Brain pericyte (primary cell): ENCODE measurements around the gene TMEM41A.

Experiments
- DNase-seq: peaks from one replicate; pipeline ENCODE4 v3.0.0-alpha.2; 2012; ENCODE audit warnings: low read depth, low spot score

The TMEM41A gene

GRCh38 chr3:185498503-185499396 is at the start of gene TMEM41A:
Gene TMEM41A, minus strand, starts transcription at chr3:185499035. Its CDS starts 74 bp downstream, at chr3:185498961.
- peak; percentile 66 for DNase-seq

DNA sequence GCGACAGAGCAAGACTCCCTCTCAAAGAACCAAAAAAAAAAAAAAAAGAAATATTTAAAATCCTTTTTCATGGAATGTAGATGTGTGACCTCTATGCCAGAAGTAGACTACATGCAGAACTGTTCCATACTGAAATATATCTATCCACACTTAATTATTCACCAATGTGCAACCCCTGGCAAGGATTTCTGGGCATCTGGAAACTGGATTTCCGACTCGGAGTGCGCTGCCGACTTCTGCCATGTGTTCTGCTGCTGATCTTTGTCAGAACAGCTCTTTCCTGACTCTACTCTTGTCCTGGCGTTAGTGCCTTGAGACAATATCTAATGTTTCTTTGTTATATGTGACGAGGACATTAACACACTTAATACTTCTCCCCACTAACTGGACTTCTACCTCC is 41.9 kb upstream of the TMEM41A start:
- DNase-seq: no peak

DNA sequence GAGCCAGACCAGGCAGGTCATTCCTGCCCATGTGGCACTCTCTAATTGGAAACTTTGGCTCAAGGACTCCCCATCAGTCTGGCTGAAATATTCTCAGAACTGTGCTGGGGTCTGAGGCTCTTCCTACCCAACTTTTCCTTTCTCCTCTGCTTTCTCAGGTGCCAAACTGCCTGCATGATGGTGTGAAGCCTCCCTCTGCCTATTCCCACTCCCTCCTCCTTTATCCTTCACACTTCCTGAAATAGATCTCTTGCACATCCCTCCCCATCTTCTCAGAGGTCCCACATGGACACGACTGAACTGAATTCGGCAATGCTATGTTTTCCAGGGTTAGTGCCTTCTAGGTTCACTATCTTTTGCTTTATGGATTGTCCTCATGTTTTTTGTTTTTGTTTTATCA is 41.1 kb upstream of the TMEM41A start:
- DNase-seq: no peak

DNA sequence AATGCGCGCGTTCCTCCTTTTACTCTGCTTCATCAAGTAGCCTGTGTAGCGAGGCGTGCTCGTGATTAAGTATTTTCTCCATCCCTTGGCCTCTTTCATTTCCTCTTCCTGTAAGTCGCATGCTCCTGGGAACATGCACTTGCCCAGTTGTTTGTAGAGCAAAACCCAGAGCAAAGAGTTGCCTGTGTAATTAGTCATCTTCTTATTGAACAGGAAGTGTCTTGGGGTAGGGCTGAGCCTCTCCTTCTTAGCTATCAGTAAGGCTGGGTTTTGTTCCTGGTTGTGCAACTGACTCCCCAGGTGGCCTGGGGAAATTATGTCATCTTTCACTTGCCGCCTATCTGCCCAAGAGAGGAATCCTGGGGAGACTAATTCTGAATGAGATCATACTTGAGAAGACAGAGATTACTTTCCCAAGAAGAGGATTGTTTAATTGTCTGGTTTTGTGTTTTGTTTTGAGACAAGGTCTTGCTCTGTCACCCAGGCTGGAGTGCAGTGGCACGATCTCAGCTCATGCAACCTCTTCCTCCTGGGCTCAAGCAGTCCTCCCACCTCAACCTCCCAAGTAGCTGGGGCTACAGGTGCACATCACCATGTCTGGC is 38.6 kb upstream of the TMEM41A start:
- peak; percentile 42 for DNase-seq

DNA sequence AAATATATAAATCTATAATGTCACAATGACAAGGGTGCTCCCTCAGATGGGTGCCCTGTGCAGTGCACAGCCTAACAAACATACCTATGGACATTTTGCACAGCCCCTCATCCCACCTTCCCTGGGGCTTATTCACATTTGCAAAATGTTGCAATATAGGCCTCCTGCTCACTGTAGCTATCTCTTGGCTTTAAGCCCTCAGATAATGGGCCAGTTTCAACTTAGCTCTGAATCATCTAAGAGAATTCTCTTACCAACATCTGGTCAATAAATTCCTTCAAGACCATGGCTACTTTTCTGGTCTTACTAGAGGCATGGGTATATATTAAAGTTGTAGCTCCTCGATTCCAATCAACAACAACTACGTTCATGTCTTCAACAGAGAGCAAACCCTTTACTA is 35.7 kb upstream of the TMEM41A start:
- no peak for DNase-seq

DNA sequence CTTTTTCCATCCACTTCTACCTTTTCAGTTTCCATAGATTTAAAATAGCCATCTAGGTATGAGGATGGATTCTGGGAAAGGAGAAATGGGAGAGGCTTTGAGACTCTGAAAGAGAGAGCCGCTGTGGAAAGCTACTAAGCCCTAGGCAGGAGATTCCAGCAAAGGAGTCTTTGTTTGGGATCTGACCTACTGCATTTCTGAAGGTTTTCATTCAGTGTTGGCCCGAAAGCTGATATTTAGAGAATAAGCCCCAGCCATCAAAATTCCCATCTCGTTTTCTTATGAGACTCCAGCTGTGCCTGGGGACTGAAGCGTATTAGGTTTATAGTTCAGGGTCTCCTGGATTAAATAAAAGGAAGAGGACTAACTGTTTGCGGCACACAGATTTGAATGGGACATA is 34.1 kb upstream of the TMEM41A start:
- DNase-seq: no peak

- no peak for DNase-seq
These were observed 32.0 kb upstream of the TMEM41A start for GRCh38 chr3:185530856-185531255.

- no peak for DNase-seq
These were observed 29.7 kb upstream of the TMEM41A start for GRCh38 chr3:185528532-185528931.

GRCh38 chr3:185527364-185527763 is 28.5 kb upstream of the TMEM41A start:
- DNase-seq: no peak

DNA sequence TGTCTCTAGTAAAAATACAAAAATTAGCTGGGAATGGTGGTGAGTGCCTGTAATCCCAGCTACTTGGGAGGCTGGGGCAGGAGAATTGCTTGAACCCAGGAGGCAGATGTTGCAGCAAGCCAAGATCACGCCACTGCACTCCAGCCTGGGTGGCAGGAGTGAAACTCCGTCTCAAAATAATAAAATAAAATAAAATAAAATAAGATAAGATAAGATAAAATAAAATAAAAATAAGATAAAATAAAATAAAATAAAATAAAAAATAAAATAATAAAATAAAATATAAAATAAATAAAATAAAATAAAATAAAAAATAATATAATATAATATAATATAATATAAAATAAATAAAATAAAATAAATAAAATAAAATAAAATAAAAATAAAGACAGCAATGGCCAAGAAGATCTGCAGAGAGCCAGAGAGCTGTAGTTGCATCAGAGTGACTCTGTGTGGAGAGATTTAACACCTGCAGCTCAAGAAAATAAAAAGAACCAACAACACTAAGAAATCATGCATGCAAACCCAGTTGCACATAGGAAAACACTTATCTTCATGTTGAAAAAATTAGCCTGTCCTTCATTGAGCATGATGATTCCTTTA is 27.6 kb upstream of the TMEM41A start:
- DNase-seq: no peak

DNA sequence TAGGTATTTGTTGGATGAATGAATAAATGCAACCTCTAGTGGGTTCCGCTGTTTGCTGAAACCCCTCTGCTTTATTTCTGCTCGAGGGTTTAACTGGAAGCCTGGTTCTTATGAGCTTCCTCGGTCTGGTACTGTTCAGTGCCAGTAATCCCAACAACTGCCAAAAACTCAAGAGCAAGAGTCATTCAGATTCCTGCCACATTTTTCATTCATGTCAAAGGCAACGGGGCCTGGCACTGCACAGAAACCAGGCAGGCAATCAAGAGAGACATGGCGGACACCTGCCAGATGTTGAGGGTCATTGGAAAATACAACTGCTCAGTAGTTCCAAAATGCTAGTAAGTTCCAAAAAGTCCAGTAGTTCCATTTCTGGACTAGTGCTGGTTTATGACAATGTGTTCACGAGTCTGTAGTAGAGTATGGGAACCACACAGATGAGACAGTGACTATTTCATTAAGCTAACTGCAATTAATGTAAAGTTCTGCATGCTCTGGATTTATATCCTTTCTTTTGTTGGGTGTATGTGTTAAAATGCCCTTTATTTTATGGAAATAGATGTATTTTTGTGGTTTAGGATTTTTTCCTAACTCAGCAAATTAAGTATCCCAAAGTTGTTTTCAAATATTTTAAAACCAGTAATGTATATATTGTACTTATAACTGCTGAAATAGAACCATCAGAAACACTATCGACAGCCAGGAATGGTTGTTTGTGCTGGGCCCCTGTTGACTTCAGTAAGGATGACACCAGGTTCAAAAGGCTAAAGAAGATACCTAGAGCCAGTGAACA is 22.7 kb upstream of the TMEM41A start:
- DNase-seq: no peak

GRCh38 chr3:185519021-185519420 is 20.2 kb upstream of the TMEM41A start:
- no peak for DNase-seq

DNA sequence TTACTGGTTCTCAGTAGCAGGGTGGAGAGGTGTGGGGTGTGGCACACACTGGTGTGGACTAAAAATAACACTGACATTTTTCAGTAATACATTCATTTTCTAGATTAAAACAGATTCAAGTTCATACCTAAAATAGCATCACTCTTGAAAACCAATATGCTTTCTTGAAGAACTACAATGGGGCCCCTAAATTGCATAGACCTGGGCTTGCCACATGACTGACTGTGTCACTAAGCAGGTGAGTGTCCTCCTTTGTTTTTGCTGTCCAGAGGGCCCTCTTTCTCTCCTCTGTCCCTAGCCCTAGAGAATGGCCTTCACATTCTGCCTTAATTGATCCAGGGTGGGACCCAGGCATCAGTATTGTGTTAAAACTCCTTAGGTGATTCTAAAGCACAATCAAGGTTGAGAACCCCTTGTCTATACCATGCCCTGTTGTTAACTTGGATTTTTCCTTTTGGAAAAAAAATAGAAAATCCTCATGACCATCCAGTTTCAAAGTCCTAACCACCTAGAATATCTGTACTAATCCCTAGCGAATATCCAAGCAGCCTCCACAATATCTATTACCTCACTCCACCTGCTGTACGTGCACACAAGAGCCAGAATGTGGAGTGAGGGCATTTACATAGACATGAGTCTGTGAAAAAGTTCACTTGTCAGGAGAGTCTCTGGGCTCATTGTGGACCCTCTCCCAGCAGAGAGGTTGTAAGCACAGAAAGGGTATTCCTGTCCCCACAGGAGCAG is 18.7 kb upstream of the TMEM41A start:
- no peak for DNase-seq

DNA sequence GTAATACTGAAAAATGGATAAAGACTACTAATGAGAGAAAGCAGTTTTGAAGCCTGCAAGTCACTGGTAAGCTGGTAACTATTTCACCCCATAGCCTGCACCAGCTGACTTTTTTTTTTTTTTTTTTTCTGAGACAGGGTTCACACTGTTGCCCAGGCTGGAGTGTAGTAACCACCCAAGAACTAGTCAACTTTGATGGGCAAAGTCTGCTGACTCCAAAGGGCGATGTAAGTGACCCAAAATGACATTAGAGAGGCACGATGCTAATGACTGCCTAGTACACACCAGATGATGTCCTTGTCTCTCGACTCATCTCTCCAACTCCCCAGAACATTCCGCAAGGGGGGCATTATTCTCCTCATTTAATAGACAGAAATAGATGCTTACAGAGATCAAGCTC is 12.9 kb upstream of the TMEM41A start:
- no peak for DNase-seq

GRCh38 chr3:185508335-185508991 is 9.6 kb upstream of the TMEM41A start:
- DNase-seq: no peak

DNA sequence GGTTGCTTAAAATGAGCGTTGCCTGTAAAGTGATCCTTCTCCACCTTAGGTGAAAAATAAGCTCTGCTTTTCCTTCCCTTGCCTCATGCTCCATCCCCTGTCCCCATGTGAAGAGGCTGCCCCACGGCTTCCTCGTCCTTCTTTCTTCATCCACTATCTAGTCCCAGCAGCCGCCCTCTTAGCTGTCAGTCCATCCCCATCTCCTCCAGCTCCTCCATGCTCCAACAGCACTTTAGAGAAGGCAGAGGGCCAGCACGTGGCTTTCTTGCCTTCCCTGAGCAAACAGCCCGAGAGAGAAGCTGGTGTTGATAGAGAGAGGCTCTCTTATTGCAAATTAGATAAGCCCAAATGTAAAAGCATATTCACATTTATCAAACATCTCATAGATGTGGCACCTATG is 9.0 kb upstream of the TMEM41A start:
- DNase-seq: no peak

GRCh38 chr3:185504636-185505035 is 5.8 kb upstream of the TMEM41A start:
- no peak for DNase-seq

- no peak for DNase-seq
These were observed 4.7 kb upstream of the TMEM41A start for GRCh38 chr3:185503521-185503920.

- no peak for DNase-seq
These were observed 4.2 kb upstream of the TMEM41A start for GRCh38 chr3:185502987-185503386.

DNA sequence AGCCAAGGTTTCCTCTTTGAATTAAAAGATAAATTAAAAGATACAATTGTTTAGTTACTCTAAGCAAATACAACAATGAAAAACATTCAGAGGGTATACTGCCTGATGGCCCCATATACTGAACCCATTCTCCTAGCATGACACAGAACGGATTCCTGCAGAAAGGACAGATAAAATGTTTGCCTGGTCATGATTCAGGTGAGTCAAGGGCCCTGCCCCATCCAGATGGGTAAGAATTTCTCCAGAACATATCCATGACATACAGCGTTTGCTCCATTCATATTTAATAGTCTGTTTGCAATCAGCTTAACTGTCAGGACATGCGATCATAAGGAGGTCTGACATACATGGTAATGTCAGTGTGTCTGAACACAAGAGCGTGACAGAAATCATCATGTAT is 8.6 kb downstream of the TMEM41A start:
- no peak for DNase-seq

DNA sequence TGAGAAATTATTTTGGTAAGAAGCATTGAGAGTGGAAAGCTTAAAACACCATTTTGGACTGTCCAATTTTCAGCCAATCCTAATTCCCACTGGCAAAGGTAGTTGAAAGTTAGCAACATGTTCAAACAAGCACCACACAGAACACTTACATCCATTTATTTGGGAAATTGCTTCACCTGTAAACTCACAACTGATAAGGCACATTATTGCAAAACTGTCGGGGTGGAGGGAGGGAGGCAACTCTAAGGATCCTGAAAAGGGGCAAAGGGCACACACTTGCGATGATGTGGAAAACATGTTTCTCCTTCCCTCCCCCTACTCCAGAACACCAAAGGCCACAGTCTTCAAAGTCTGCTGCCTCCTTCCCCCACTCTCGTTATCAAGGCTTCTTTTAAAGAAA is 9.4 kb downstream of the TMEM41A start:
- no peak for DNase-seq
